CD4-positive, alpha-beta T cell treated with Interleukin-10 for 1 hour (primary cell): ENCODE results near the gene OR5AN1.
"Not testable (repeated sequence)": the region's sequence is repeated elsewhere in the genome, so short reads cannot be mapped to it uniquely, and the experiment has no call there.

Source experiments
- DNase-seq: peaks from one replicate; pipeline ENCODE4 v3.0.0-alpha.2; 2020

Gene OR5AN1

GRCh38 chr11:59358595-59358994 lies at the start of gene OR5AN1:
Gene OR5AN1, plus strand, starts transcription at chr11:59358895. Its CDS starts 5,564 bp downstream, at chr11:59364459.
- no peak for DNase-seq

GRCh38 chr11:59335001-59335400 lies 23.7 kb upstream of the OR5AN1 start:
- no peak for DNase-seq

GRCh38 chr11:59336176-59336575 lies 22.5 kb upstream of the OR5AN1 start:
- DNase-seq = no peak

DNA sequence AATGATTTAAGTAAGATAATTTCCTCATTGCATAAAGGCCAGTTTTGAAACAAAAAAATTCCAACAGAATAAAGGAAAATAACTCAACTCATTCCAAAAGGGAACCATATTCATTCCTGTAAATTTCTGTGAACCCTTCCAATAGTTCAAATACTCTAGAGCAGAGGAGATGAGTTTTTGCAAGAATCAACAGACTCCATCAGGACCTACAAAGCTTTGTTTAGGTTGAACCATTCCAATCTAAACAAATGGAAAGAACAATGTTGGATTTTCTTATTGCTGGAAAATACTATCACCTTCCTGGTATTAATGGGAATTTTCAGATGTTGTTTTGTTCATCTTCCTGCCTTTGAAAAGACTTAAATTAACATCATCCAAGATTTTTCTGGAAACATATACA lies 21.8 kb upstream of the OR5AN1 start:
- DNase-seq = no peak

GRCh38 chr11:59349657-59350056 lies 9.0 kb upstream of the OR5AN1 start:
- not testable (repeated sequence) for DNase-seq

- DNase-seq = no peak
These were observed 3.5 kb upstream of the OR5AN1 start for GRCh38 chr11:59355226-59355625.

DNA sequence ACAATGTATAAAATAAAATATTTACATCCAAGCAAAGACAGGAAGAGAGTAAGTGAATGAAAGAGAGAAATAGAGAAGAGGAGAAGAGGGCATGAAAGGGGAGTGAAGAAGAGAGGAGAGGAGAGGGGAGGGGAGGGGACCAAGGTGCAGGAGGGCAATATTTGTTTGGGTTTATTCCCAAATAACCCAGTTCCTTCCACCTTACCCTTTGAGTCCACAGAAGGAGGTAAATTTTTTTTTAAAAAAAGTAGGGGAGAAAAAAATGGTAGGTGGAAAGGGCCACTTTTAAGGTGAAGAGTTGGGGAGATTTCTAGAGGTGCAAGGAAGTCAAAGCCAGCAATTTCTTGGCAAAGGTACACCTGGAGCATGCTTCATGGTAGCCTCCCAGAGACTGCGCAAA lies 2.1 kb upstream of the OR5AN1 start:
- no peak for DNase-seq

DNA sequence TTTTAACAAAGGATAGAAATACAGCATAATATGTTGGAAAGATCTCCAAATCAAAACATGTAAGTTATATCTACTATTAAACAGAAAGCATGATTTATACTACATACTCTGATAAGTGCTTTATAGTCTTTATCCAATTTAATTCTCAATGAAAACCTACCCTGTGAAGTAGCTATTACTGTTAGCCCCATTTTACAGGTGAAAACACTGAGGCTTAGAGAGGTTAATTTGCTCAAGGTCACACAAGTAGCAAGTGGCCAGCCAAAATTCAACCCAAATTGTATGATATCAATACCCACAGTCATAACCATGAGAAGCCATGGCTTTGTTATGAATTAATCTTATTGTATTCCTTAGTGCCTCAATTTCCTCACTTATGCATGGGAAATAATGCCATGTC lies 675 bp upstream of the OR5AN1 start:
- no peak for DNase-seq

DNA sequence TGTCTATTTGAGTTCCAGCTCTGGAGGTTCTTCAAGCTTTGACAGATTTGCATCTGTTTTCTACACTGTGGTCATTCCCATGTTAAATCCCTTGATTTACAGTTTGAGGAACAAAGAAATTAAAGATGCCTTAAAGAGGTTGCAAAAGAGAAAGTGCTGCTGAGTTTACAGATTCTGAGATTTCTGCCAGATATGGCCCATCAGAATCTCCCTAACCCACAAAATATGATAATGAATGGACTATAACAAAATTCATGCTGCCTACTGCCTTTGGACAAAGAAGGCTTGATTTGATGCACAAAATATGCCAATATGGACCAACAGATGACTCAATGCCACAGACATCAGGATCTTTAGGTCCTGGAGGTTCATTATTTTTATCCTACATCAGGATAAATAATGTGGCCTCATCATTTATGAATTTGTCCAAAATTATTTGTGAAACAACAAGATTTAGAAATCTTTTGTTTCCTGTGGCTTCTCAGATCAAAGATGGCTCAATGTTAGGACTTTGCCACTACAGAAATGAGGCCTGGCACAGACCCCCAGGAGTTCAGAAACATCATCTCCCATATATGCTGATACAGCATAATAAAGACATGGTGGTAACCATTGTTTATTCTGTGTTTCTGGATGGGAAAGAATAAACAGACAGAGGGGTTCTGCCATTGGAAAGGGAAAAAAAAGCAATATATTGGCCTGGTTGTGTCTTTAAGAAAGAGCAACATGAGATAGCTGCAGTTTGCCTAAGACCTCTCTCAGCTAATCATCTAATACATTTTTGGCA lies 6.7 kb downstream of the OR5AN1 start:
- DNase-seq = no peak

DNA sequence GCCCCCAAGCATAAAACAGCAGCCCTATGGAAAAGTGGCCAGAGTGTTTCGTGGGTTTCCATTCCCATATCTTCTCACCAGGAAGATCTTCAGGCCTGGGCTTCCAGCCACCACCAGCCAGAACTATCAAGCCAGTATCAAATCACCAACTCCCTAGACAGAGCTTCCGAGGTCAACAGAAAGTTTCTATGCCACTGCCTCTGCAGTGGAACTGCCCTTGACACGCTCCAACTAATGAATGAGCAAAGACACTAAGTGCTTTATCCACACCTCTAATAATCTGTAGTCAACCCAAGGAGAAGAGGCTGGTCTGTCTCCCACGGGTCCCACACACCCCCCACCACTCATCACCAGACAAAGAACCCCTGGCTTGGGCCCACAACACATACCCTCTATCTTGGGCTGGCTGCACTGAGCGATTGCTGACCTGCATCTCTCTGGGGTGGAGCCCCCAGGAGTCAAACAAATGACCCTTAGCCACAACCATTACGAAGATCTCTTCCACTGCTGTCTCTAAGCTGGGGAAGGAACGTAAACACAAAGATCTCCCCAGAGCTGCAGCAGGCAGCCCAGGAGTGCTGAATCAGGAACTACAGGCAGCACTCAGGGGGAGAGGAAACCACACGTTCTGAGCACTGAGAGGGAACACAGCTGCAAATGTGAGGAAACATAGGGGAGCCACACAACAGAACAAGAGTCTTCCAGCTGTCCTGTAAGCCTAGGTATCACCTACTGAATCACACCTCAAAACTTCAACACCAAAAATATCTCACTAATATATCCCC lies 9.7 kb downstream of the OR5AN1 start:
- no peak for DNase-seq

DNA sequence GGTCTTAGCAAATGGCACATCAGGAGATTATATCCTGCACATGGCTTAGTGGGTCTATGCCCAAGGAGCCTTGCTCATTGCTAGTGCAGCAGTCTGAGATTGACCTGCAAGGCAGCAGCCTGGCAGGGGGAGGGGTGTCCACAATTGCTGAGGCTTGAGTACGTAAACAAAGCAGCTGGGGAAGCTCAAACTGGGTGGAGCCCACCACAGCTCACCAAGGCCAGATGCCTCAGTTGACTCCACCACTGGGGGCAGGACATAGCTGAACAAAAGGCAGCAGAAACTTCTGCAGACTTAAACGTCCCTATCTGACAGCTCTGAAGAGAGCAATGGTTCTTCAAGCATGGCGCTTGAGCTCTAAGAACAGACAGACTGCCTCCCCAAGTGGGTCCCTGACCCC lies 13.6 kb downstream of the OR5AN1 start:
- DNase-seq = not testable (repeated sequence)

DNA sequence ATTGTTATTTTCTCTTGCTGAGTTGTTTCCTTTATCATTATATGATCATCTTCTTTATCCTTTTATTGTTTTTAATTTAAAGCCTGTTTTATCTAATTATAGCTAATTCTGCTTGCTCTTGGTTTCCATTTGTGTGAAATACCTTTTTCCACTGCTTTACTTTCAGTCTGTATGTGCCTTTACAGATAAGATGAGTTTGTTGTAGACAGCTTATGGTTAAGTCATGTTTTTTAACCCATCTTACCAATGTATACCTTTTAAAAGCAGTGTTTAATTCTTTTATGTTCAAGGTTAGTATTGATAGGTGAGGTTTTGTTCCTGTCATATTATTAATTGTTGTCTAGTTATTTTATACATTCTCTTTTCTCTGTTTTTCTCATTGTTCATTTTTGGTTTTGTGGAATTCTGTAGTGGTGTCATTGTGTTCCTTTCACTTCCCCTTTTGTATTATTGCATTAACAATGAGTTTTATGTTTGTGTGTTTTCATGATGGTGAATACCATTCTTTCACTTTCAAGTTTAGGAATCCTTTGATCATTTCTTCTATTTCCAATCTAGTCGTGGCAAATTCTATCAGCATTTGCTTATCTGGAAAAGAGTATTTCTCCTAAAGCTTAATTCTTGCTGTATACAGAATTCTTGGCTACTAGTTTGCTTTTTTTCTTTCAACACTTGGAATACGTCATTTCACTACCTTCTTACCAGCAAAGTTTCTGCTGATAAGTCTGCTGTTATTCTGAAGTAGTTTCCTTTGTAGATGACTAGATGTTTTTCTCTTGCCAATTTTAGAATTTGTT lies 21.8 kb downstream of the OR5AN1 start:
- no peak for DNase-seq

DNA sequence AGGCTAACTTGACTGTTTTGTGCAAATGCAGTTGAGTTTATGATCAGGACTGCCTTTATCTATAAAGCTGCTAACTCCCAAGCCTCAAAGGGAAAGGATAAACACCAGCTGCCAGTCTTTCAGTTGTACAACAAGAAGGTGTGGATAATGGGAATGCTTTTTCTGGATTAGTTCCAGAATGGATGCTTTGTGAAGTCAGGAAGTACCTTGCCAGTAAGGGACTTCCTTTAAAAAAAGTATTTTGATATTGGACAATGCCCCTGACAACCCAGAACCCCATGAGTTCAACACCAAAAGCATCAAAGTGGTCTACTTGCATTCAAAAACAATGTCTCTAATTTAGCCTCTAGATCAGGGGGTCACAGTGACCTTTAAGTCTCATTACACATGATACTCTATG lies 35.5 kb downstream of the OR5AN1 start:
- no peak for DNase-seq

DNA sequence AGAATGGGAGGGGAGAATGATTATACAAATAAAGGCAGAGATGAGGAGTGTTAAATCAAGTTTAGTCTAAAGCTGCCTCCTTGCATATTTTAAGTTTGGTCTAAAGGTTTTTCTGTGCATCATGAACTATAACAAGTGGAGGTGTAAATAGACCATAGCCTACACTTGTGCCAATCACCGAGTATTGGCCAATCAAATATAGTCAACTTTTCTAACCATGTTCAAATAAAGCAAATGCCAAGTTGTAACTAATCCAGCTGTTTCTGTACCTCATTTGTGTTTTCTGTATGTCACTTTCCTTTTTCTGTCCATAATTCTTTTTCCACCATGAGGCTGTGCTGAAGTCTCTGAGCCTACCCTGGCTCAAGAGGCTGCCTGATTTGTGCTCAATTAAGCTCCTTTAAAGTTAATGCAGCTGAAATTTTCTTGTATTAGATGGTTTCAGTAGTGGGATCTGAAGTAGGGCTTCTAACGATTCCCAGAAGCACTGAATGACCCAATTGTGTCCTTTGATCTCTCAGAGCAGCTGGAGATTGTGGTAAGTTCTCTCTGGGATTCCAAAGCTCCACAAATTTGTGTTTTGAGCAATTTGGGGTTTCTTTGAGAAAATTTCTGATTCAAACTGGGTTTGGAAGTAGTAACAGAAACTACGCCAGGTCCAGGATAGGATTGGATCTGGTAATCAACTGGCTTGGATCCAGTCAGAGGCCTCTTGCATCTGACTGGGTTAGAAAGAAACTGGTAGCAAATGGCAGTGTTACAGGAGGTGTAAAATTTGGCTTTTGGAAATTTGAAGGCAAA lies 42.0 kb downstream of the OR5AN1 start:
- DNase-seq = no peak

- no peak for DNase-seq
These were observed 42.5 kb downstream of the OR5AN1 start for GRCh38 chr11:59401262-59401552.

- no peak for DNase-seq
These were observed 44.9 kb downstream of the OR5AN1 start for GRCh38 chr11:59403546-59403945.

DNA sequence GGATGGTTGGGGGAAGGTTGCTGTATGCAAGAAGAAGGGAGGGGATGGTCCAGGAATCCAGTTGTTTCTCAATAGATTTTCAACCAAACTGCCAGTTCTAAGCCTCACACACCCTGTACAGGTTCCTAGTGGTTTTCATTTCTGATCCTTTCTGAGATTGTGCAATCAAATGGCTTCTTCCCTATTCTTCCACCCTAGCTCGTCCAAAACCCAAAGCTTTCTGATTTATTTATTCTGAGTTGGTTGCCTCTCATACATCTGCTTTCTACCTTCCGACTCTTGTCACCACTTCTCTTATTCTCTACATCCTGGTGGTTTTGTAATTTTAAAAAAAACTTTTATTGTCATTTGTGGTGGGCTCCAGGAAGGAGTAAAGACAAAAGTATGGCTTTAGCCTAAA lies 55.0 kb downstream of the OR5AN1 start:
- no peak for DNase-seq

- DNase-seq = no peak
These were observed 56.4 kb downstream of the OR5AN1 start for GRCh38 chr11:59415111-59415510.

DNA sequence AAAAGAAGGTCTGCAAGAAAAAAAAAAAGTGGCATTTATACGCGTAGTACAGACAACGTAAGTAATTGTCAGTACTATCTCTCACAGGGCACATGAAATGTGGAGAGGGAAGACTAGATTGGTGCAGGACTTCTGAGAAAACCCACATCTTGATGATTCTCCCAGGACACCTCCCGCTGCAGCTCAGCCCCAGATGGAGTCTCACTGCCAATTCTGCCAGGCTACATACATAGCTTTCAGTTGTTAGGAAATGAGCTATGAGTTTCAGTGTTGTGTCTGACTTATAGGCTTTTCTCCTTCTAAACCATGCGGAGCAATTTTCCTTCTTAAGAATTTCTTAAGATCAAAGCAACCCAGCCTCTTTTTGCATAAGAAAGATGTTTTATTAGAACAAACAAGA lies 57.9 kb downstream of the OR5AN1 start:
- DNase-seq = no peak

- DNase-seq = no peak
These were observed 58.3 kb downstream of the OR5AN1 start for GRCh38 chr11:59417023-59417422.

DNA sequence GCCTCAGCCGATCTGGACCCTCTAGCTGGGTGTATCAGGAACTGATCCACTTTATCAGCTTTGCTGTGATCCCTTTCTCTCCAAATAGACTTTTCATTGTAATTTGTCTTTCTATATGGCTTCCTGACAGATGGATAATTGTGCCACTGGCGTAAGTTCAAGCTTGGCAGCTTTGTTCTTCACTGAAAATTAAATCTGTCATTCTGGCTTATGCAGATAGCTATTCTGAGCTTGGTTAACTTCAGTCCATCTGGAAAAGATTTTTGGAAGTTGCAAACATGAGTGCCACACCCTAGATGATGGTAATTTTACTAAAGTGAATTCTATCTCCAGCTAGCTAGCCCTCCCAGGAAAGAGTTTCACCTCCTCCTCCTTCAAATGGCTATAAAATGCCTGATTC lies 59.5 kb downstream of the OR5AN1 start:
- DNase-seq = no peak
